Stimulated activated CD4-positive, alpha-beta T cell treated with anti-CD3 and anti-CD28 coated beads, Interleukin-4, amount 100 ng/mL, for 24 hours (primary cell): ENCODE results near the gene GATA6.

ENCODE experiments used
- DNase-seq: peaks from one replicate; pipeline ENCODE4 v3.0.0-alpha.2; 2020

GATA6 gene

DNA sequence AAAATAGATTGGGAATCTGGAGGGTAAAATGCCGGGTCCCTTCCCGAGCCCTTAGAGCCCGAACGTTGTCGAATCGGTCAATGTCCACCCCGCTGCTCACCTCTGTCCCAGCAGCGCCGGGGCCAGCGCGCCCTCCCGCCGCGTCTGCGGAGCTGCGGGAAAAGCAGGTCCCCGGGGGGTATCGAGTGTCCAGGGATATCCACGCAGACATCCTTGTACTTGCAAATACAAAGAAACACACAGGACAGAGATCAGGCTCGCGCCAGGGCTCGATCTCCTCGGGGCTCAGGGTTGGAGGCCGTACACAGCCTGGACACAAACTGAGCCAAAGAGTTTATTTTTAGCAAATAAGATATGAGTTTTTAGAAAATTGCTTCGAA is 2.3 kb upstream of the GATA6 start:
- no peak for DNase-seq

DNA sequence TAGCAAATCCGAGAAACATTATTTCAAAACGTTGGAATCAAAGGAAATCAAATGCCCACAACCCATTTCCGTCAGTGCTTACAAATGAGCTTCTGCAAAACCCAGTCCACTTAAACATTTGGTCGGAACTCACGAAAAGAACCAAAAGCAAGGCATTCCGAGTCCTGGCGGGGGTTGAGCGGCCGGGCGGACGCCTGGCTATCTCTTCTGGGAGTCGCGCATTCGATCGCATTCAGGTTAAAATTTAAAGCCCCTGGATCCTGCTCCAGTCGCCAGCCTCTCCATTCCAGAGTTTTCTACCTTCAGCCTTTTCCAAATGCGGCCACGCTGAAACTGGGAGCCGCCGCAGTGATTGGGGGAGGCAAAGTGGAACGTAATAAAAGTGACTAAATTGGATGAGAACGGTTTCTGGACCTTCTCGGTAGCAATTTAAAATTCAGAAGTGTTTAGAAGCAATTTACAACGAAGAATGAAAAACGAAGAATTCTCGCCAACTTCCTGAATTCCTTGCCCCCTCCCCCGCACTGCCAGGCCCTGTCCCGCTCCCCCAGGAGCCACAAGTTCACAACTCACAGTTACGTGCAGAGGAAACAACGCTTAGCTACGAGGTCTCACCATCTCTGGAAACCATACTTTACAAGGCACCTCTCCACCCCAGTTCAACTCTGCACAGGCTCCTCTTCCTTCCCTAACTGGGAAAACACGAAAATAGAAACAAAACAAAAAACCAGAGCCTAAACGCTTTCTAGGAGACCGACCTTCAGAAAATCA is 1.7 kb upstream of the GATA6 start:
- DNase-seq, result no peak

DNA sequence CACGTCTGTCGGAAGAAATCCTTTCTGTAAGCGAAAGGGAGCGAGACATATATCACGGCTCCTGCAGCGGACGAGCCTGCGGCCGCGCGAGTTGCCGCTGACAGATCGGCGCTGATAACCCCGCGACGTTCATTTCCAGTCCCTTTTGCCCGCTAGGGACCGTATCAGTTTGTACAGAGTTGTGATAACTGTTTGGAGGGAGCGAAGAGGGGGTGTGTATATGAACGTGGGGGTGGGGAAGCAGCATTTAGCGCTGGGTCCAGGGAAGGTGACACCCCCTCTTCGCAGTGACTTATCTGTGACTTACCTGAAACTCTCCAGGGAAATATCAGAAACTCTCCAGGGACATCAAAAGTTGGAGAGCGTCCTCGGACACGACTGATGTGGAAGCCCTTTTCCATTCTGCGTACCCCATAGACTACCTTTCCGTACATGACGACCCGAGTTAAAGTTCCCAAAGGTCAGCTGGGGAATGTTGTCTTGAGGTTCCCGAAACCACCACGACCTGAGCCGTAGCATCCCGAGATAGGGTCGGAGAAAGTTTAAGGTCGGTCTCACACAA is 948 bp upstream of the GATA6 start:
- no peak for DNase-seq

DNA sequence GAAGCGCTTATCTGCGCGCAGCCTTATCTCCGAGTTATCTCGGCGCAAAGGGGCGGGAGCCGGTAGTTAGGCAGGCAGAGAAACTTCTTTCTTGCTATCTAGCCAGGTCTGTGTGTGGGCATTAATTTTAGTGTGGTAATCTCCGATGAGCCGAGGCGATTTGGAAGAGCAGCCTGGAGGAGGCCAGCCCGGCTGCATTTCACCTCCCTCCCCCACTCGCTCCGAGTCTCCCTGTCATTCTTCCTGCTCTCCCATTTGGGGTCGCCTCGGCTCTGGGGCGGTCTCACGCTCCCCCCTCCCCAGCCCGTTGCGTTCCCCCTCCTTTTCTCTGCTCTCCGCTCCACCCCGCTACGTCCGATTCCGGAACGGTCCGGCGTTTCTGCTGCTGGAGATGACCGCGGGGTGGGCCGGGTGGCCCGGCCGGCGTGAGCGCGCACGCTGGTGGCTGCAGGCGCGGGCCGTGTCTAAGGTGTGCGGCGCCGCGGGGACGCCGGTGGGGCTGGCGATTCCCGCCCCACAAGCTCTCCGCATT is 566 bp downstream of the GATA6 start:
- DNase-seq, result no peak

DNA sequence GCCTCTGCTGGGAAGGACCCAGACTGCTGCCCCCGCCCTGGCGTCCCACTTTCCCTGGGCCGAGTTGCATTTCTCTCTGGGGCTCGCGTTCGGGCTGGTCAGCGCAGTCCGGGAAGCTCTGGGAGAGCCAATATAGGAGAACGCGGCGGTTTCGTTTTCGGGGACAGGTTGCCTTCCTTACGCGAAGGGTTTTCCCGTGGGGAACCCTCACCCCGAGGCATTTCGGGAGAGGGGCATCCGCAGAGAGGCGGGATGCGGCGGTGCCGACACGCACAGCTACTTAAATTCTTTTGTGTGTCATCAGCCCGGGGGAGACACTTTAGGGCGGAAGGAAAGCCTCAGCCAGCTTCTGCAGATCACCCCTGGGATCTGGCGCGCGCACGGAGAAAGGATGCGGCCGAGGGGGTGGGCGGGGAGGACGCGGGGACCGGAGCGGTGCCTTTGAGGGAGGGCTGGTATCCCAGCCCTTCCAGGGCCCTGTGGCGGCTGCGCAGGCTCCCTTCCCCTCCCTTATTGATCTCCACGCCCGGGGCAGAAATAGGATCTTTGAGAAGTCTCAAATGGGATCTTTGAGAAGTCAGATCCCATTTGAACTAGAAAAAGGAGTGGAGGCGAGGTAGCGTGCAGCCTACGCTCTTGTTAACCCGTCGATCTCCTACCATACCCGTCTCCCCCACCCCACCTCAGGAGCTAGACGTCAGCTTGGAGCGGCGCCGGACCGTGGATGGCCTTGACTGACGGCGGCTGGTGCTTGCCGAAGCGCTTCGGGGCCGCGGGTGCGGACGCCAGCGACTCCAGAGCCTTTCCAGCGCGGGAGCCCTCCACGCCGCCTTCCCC is 1.2 kb downstream of the GATA6 start:
- DNase-seq, result no peak

DNA sequence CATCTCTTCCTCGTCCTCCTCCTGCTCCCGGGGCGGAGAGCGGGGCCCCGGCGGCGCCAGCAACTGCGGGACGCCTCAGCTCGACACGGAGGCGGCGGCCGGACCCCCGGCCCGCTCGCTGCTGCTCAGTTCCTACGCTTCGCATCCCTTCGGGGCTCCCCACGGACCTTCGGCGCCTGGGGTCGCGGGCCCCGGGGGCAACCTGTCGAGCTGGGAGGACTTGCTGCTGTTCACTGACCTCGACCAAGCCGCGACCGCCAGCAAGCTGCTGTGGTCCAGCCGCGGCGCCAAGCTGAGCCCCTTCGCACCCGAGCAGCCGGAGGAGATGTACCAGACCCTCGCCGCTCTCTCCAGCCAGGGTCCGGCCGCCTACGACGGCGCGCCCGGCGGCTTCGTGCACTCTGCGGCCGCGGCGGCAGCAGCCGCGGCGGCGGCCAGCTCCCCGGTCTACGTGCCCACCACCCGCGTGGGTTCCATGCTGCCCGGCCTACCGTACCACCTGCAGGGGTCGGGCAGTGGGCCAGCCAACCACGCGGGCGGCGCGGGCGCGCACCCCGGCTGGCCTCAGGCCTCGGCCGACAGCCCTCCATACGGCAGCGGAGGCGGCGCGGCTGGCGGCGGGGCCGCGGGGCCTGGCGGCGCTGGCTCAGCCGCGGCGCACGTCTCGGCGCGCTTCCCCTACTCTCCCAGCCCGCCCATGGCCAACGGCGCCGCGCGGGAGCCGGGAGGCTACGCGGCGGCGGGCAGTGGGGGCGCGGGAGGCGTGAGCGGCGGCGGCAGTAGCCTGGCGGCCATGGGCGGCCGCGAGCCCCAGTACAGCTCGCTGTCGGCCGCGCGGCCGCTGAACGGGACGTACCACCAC is 2.1 kb downstream of the GATA6 start:
- no peak for DNase-seq

DNA sequence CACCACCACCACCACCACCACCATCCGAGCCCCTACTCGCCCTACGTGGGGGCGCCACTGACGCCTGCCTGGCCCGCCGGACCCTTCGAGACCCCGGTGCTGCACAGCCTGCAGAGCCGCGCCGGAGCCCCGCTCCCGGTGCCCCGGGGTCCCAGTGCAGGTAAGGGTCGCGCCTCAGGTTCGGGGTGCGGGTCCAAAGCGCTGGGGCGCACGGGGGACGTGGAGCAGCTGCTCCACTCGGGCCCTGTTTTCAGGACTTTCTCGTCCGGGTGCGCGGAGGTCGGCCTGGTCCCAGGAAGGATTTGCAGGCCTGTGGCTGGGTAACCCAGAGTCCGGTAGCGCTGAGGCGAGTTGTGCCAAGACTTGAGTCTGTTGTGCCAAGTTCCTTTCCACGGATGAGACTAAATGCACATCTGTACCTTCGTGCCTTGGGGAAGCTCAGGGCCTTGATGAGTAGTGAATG is 2.8 kb downstream of the GATA6 start:
- no peak for DNase-seq

DNA sequence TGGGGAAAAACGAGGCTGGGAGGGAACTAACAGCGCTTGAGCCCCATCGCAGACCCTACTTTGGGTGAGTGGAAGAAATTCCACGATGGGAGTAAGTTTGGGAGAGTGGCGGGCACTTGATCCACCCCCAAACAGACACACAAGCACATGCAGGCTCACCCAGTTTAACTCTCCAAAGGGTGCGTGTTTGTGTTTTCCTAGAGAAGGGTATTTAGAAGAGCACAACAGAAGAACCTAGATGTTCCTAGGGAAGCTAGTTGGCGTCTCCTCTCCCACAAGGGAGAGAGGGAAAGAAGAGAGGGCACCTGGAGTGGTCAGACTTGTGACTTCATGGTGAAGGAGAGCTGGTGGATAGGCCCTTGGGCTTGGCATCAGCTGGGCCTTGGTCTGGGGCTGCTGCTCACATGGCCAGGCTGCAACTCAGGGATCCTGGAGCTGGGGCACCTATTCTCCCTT is 3.2 kb downstream of the GATA6 start:
- DNase-seq, result no peak

DNA sequence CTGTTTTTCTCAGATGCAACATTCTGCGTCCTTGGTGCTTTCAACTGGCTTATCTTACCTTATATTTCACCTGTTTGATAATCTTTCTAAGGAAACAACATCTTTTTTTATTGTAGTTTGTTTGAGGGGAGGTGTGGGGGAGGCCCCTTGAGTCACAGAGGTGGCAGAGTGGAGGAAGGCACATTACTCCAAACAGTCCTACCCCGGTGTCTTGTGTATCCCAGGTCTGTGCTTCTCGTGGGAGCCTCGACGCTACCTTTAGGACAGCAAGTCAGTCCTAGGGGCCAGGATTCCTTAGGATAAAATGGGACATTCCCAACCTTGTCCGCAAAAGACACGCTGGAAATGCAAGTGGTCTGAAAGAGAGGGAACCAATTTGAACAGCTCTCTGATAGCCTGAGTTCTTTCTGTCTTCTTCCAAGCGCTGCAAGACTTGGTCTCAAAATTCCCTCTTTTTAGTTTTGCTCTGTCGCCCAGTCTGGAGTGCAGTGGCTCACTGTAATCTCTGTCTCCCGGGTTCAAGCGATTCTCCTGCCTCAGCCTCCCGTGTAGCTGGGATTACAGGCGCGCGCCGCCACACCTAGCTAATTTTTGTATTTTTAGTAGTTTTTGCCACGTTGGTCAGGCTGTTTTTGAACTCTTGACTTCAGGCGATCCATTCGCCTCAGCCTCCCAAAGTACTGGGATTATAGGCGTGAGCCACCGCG is 4.0 kb downstream of the GATA6 start:
- DNase-seq, result no peak

DNA sequence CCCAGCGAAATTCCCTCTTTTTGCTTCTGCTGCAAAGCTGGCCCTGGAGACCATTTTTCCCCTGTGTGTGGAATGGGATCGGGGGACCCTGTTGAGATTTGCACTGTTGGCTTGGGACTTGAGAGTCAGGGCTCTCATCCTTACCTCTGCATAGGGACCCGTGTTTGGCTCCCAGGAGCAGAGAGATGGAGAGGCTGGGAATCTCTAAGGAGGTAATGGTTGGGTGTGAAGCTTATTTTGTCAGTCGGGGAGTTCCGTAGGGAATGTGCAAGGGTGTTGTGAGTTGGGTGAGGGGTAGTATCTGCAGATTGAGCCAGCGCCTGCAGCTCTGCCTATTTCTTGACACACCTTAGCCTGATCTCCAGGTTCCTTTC is 4.5 kb downstream of the GATA6 start:
- no peak for DNase-seq

DNA sequence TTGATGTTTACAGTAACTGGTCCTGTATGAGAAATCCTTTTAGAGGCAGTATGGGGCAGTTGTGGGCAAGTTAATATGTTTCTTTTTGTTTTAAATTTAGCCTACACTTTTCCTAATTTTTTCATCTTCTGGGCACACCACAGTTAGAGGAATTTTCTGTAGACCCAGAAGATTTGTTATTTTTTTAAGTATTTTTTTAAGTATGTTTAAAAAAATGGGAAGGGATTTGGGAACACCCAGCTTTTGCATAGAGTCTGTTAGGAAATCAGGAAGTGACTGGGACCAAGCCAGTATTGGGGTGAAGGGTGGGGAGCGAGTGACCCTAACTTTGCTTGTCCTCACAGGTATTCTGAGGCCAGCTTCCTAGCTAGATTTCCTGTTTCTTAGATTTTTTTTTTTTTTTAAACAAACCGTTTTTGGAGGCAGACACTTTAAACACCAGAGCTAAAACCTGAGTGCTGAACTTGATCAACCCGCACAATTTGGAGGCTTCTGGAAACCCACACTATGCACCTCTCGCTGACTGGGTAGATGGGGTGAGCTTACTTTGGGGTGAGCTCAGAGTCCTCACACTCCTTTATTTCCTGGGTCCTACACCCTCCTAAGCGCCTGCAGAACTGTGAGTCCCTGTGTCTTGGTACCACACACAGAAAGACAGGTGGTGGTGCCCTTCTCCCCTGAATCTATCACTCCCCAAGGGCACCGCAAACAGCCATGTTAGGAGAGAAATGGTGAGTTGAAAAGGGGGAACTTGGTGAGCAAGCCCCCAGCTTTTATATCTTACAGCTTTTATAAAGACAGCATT is 5.2 kb downstream of the GATA6 start:
- DNase-seq, result no peak

DNA sequence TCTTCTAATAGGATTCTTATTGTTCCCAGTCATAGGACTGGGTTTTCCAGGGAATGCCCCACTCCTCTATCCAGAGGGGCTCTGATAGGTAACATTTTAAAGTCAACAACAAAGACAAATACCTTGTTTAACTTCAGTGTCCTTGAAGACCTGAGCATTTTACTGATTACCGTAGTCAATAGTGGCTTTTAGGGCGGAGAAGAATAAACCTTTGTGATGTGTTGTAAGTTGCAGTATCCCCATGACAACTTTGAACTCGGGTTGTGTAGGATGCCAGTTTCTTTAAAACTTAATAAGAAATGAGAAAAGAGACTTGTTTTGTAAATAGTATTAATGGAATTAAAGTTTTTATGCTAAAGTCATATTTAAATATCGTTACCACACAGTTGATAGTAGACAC is 6.0 kb downstream of the GATA6 start:
- no peak for DNase-seq

DNA sequence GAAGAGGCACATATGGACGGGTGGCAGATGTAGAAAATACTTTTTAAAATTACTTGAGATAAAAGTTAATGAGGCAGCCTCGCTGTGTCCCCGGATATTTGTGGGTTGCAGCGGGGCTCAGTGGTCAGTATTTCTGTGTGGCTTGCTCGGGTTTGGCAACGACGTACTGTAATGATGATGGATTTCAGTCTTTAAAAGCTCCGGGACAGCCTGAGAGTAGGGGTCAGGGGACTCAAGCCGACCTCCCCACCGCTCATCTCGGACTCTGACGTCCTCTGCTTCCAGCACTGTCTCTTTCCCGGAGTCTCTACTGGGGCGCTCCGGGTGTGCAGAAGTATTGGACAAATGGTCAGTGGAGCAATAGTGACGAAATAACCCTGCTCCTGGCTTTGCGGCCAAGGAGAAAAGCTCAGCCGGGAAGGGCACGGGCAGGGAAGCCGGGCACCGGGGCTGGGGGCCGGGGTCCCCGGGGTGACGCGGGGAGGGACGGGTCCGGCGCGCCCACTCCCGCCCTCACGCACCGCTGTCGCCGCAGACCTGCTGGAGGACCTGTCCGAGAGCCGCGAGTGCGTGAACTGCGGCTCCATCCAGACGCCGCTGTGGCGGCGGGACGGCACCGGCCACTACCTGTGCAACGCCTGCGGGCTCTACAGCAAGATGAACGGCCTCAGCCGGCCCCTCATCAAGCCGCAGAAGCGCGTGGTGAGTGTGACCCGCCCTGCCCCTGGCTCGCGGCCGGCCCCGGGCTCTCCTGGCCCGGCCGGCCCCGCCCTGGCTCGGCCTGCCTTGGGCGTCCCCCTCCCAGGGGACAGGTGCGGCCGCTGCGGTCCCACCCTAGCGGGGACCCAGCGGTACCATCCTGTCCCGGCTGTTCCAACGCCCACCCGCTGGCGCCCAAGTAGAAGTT is 7.3 kb downstream of the GATA6 start:
- DNase-seq, result no peak

DNA sequence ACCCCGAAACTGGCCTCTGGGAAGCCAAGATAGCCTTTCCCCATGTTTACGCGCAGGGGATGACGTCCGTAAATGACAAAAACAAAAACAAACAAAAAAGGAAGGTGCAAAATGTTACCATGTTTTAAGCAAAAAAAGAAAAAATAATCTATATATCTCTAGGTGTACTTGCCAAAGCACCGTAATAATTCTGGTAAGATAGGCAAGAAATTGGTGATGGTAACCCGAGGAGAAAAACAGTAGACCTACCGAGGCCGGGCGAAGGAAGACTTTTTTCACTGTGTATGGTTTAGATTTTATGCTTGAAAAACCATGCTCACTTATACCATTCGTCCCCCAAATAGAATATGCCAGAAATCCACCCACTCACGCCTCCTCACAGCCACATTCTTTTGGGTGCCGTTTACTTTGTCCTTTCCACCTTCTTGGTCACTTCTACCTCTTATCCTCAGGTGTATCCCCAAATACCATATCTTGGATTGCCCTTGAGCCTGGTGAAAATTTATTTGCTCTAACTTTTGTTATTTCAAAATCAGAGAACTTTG is 8.0 kb downstream of the GATA6 start:
- no peak for DNase-seq

DNA sequence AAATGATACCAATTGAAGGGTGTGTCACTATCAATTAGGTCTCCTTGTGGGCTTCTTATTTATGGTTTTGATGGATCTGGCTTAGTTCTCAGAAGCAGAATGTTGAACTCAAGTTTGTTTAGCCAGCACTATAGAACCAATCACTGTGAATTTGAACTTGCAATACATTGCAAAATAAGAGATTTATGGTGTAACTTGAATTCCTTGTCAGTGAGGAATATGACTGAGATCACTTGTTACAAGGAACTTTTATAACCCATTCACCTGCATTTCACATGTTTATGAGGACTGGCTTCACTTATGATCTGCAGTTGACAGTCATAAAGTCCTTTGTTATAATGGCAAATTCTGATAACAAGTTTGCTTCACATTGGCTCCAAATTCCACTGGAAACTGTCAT is 9.8 kb downstream of the GATA6 start:
- DNase-seq, result no peak

DNA sequence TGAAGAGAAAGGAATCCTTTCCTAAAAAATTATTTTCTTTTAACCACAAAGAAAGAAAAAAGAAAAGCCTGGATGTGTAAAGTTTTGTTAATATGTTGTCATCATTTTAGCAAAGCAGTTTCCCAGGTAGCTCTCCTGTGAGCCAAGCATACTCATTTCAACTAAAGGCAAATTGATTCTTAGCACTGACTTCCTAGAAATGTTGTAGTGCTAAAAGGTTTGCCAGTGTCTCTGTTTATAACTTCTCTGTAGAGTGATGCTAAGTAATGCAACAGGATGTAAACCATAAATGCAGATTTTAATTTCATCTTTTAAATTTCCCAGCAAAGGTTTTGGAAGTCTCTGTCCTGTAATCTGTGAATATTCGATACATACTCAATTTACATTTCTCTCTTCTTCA is 10.2 kb downstream of the GATA6 start:
- no peak for DNase-seq

DNA sequence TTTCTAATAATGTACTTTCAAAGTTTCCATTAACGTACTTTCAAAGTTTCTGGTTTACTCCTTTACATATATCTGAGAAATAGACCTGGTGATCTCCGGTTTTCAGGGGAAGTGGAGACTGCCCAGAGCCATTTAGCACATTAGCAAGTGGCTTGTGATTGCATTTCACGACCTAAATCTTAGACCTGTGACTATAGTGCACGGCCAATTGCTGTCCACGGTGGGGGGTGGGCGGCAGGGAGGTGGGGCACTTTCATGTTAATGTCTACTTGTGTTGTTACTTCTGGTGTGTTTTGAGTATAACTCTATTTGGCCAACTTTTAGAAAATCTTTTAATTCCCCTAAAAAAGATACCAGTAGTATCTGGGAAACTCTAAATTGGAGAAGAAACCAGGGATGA is 11.3 kb downstream of the GATA6 start:
- no peak for DNase-seq

DNA sequence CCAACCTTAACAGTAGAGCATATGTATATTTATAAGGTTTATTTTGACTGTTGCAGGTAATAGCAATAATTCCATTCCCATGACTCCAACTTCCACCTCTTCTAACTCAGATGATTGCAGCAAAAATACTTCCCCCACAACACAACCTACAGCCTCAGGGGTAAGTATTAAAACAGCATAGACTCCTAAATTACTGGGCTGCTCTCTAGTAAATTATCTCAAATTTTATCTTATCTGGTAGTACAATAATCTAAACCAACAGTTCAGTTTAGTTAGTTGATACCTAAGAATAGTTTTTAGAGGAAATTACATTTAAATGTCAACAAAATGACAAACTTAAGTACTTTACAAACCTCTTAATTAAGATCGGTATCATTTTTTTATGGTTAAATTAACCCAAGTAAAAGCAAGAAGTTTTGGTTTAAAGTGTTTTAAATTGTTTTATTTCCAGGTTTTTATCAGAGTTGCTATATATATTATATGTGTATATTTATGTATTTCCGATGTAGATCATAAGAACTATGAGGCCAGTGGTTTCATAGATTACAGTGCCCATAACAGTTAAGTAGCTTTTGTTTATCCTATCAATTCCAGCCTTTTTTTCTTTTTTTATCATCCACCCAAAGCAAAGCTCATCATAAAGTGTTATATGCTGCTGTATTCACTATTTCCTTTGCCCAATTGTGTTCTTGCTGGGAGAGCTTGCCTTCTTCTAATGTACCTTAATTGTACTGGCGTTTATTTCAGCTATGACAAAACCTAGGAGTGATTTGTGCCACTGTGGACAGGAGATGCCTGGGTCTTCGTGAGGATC is 13.7 kb downstream of the GATA6 start:
- no peak for DNase-seq

DNA sequence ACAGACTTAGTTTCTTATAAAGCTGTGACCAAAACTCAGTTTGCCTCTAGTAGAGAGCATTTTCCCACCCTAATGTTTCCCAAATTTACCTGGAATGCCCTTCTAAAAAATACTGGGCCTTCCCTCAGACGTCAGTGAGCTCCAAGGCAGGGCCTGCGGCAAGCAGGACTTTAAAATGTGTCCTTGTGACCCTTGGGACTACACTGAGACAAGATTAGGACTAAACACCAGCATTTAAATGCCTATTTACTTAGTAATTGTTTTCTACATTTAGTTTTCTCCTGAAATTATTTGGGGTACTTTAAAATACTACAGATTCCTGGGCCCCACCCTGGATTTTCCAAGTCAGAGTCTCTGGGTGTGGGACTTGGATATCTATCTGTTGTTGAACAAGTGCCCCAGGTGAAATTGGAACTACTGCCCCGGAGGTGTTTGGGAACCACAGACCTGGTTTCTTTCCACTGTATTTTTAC is 14.3 kb downstream of the GATA6 start:
- DNase-seq, result no peak
